Heart right ventricle (tissue), 16 donors: Measurements from ENCODE around the gene EFCC1. TPM values are rescaled to one million over a fixed set of nuclear protein-coding genes. Genes with fewer than 3 reads are reported as not detected.

ENCODE experiments used
- ATAC-seq, 8 donors: fragments of 200-7000 bp; cut with Tn5 transposase; one replicate each; pipeline ENCODE4 v1.9.1; 2020; ENCODE audit warnings: mild to moderate bottlenecking in 8 of 8, moderate library complexity in 8 of 8, moderate number of reproducible peaks in 1 of 8
- DNase-seq, 2 donors: peaks; one replicate each; pipeline ENCODE4 v3.0.0-alpha.2; 2020
- H3K27ac ChIP-seq, 10 donors: fragments of 200-600 bp; sonication (generic) in 2 of 10; one replicate each; pipeline versions ENCODE4 v1.5.0 to v1.8.0; 2020 to 2022; ENCODE audit warnings: mild to moderate bottlenecking in 3 of 10
- H3K27me3 ChIP-seq, 7 donors: fragments of 200-600 bp; one replicate each; pipeline ENCODE4 v1.8.0; 2021 to 2022; ENCODE audit warnings: mild to moderate bottlenecking in 2 of 7
- H3K36me3 ChIP-seq, 9 donors: fragments of 200-600 bp; sonication (generic) in 1 of 9; one replicate each; pipeline versions ENCODE4 v1.5.0 to v1.8.0; 2020 to 2022; ENCODE audit warnings: mild to moderate bottlenecking in 2 of 9
- H3K4me1 ChIP-seq, 9 donors: fragments of 200-600 bp; sonication (generic) in 1 of 9; one replicate each; pipeline versions ENCODE4 v1.5.0 to v1.8.0; 2020 to 2022; ENCODE audit warnings: mild to moderate bottlenecking in 4 of 9
- H3K4me3 ChIP-seq, 10 donors: fragments of 200-600 bp; sonication (generic) in 2 of 10; one replicate each; pipeline versions ENCODE4 v1.5.0 to v1.8.0; 2020 to 2022; ENCODE audit warnings: mild to moderate bottlenecking in 7 of 10, moderate library complexity in 2 of 10
- H3K9me3 ChIP-seq, 11 donors: fragments of 200-600 bp in 10 of 11; sonication (generic) in 2 of 11; one replicate each; pipeline versions ENCODE4 v1.5.0 to v1.8.0; 2013 to 2022; ENCODE audit warnings: mild to moderate bottlenecking in 2 of 11, control low read depth in 1 of 11, moderate library complexity in 1 of 11
- CTCF ChIP-seq, 9 donors: fragments of 200-600 bp; sonication (generic) in 2 of 9; IDR thresholded peaks; one replicate each; pipeline versions ENCODE4 v1.5.0 to v1.8.0; 2021 to 2022; ENCODE audit warnings: antibody characterized with exemption in 9 of 9, mild to moderate bottlenecking in 5 of 9, moderate library complexity in 1 of 9
- WGBS, 2 donors: extraction: QIAGEN DNeasy Blood & Tissue Kit; methylation state at CpG; one replicate each; pipeline ENCODE4 v1.1.7; 2013; ENCODE audit warnings: inconsistent platforms in 1 of 2; 5-methylcytosine and 5-hydroxymethylcytosine counted together
- intact Hi-C, 10 donors: fragments of 100-400 bp; cut with DNase I; formaldehyde crosslinking; loops; one replicate each; pipeline versions ENCODE4 v1.11.1 to v1.14.2; 2022
- polyA plus RNA-seq, 2 donors: library from polyadenylated mRNA; stranded (reverse); fragments of 200-250 nt; gene quantifications; one replicate each; pipeline ENCODE4 v1.2.3, GENCODE V29; 2013
- total RNA-seq, 10 donors: library from RNA; stranded (reverse); fragmentation: NEBNext Ultra II Directional in 3 of 10; extraction: Animal tissue kit (Norgen Biotek cat#: 25700) in 3 of 10; gene quantifications; one replicate each; pipeline versions ENCODE4 v1.2.1 to v1.2.4, GENCODE V29; 2021 to 2023
- donor health status: Arrhythmogenic right ventricular cardiomyopathy.
- donor health status: ischemic (EF 13 %, LVEDD 7.1; RV severe dilation, severe dysfunction).
- donor health status: healthy with polysubstance abuse.
- donor health status: DM: no; HTN: yes; CAD: no.
- donor health status: DM: no; HTN: no; CAD: no.
- donor health status: ischemic (EF 25% LVEDD 6.9; RV normal size, moderate dysfunction).
- donor health status: ischemic (EF 25% LVEDD 5.7; RV mildly dilated, moderate dysfunction).
- donor health status: healthy.
- donor health status: DM: yes; HTN: yes; CAD: no.
- donor health status: Ischemic cardiomyopathy.
- donor health status: ischemic (EF 35%, LVEDD 5.7; RV mildly dilated, moderate dysfunction).
- donor health status: nonischemic (EF 11% LVEDD 7.7; RV severe dilation, severe dysfunction).
- donor health status: DM: yes; HTN: yes; CAD: no.
- donor health status: PGD.
- donor health status: ischemic (EF 29% LVEDD 5.4; RV normal size, mild dysfunction).
- donor health status: nonischemic (EF 23%, LVEDD 6.1; RV moderate dilation, normal function).

Gene EFCC1
- total and polyA plus RNA-seq, 12 donors: 1.0 to 3.3 (median 2.1) TPM

GRCh38 chr3:129035360-129036221 is 34.5 kb downstream of the EFCC1 start:
- H3K4me3 ChIP-seq: no peak overlapping the region
- no peaks in the 10 kb centered on the region for H3K9me3 ChIP-seq
- intact Hi-C loops: loop anchor here in 1 of 10 donors (10.0 kb wide), 1 partner anchor 51 kb away; no protein-coding TSS in a partner anchor
- H3K36me3 ChIP-seq: peaks cover 0 to 82% (median 0%) of the 10 kb centered on the region in 9 donors
- 89 to 90% methylated on average over 11 of the region's 11 CpGs for WGBS, 2 donors
- no peak overlapping the region for H3K27ac ChIP-seq
- H3K27me3 ChIP-seq: no peaks in the 10 kb centered on the region
- ATAC-seq (no peak), DNase-seq (no peak)
- TF ChIP-seq CTCF (IDR thresholded peaks at IDR 0.05): no peak
- H3K4me1 ChIP-seq: peaks cover 0 to 7% (median 0%) of the 10 kb centered on the region in 9 donors

GRCh38 chr3:129036222-129037092 is 35.4 kb downstream of the EFCC1 start:
- WGBS, 2 donors: 87 to 89% methylated on average over 10 of the region's 10 CpGs

GRCh38 chr3:129037093-129037419 is 36.0 kb downstream of the EFCC1 start:
- no peak overlapping the region for H3K4me3 ChIP-seq
- ATAC-seq (no peak), DNase-seq (no peak)
- intact Hi-C loops: loop anchor here in 1 of 10 donors (10.0 kb wide), 1 partner anchor 52 kb away; no protein-coding TSS in a partner anchor
- H3K27me3 ChIP-seq: no peaks in the 10 kb centered on the region
- TF ChIP-seq CTCF (IDR thresholded peaks at IDR 0.05): no peak
- WGBS, 2 donors: 1 to 69% methylated on average over 2 of the region's 2 CpGs
- H3K27ac ChIP-seq: no peak overlapping the region
- H3K36me3 ChIP-seq: peaks cover 0 to 70% (median 0%) of the 10 kb centered on the region in 9 donors
- H3K4me1 ChIP-seq: peaks cover 0 to 7% (median 0%) of the 10 kb centered on the region in 9 donors
- peaks cover 0 to 6% (median 0%) of the 10 kb centered on the region in 11 donors for H3K9me3 ChIP-seq

More at GRCh38 chr3:129036222-129037092, 35.4 kb downstream of the EFCC1 start:
- H3K36me3 ChIP-seq: peaks cover 0 to 76% (median 0%) of the 10 kb centered on the region in 9 donors
- no peak for TF ChIP-seq CTCF (IDR thresholded peaks at IDR 0.05)
- DNase-seq (no peak), ATAC-seq (no peak)
- H3K4me3 ChIP-seq: no peak overlapping the region
- peaks cover 0 to 7% (median 0%) of the 10 kb centered on the region in 9 donors for H3K4me1 ChIP-seq
- H3K27me3 ChIP-seq: no peaks in the 10 kb centered on the region
- no peak overlapping the region for H3K27ac ChIP-seq
- peaks cover 0 to under 1% (median 0%) of the 10 kb centered on the region in 11 donors for H3K9me3 ChIP-seq
- intact Hi-C loops: loop anchor here in 1 of 10 donors (10.0 kb wide), 1 partner anchor 52 kb away; no protein-coding TSS in a partner anchor
